Ishikawa (cell line): ENCODE measurements around the gene ZNF618.

Experiments
- TCF12 ChIP-seq: IDR thresholded peaks from 2 replicates; pipeline ENCODE4 v1.6.1; 2012; ENCODE audit warnings: low read depth
- TEAD4 ChIP-seq: IDR thresholded peaks from 2 replicates; pipeline ENCODE4 v1.6.1; 2012

GRCh38 chr9:113957351-113957750 is 81.2 kb downstream of the ZNF618 start:
- TF ChIP-seq TEAD4: no peak
- no peak for TF ChIP-seq TCF12
